ENCODE measurements around the gene GRID1. TPM values are rescaled to one million over a fixed set of nuclear protein-coding genes. Genes with fewer than 3 reads are reported as not detected.
A peak's percentile ranks its signal among the peaks of the same experiment; 100 is the strongest.

The GRID1 gene
- total RNA-seq, 1 experiment from 2014 or later, result 0.17 TPM

GRCh38 chr10:86226781-86227201, 139.8 kb downstream of the GRID1 start:
- in situ Hi-C loops (cut with HindIII; ENCODE audit: low sequenced_read_pairs), result no loop called here
- no peak for DNase-seq (ENCODE audit: low spot score)

- in situ Hi-C loops (cut with HindIII; ENCODE audit: low sequenced_read_pairs), result no loop called here
- DNase-seq (ENCODE audit: low spot score), result no peak
Observed at GRCh38 chr10:86226016-86226415, 140.6 kb downstream of the GRID1 start.

GRCh38 chr10:86225103-86225782, 141.4 kb downstream of the GRID1 start:
- in situ Hi-C loops (cut with HindIII; ENCODE audit: low sequenced_read_pairs), result no loop called here
- DNase-seq (ENCODE audit: low spot score), result no peak

- in situ Hi-C loops (cut with HindIII; ENCODE audit: low sequenced_read_pairs), result no loop called here
Observed at GRCh38 chr10:86224354-86225102, 142.1 kb downstream of the GRID1 start.

GRCh38 chr10:86223256-86223655, 143.3 kb downstream of the GRID1 start:
- DNase-seq (ENCODE audit: low spot score), result no peak
- in situ Hi-C loops (cut with HindIII; ENCODE audit: low sequenced_read_pairs), result no loop called here

More at GRCh38 chr10:86224354-86225102, 142.1 kb downstream of the GRID1 start:
- no peak for DNase-seq (ENCODE audit: low spot score)

GRCh38 chr10:86222687-86223086, 143.9 kb downstream of the GRID1 start:
- in situ Hi-C loops (cut with HindIII; ENCODE audit: low sequenced_read_pairs), result no loop called here
- DNase-seq (ENCODE audit: low spot score), result no peak

- in situ Hi-C loops (cut with HindIII; ENCODE audit: low sequenced_read_pairs), result no loop called here
- no peak for DNase-seq (ENCODE audit: low spot score)
Observed at GRCh38 chr10:86222336-86222650, 144.3 kb downstream of the GRID1 start.

- in situ Hi-C loops (cut with HindIII; ENCODE audit: low sequenced_read_pairs), result no loop called here
- no peak for DNase-seq (ENCODE audit: low spot score)
Observed at GRCh38 chr10:86221442-86222335, 144.9 kb downstream of the GRID1 start.

GRCh38 chr10:86220626-86221025, 146.0 kb downstream of the GRID1 start:
- in situ Hi-C loops (cut with HindIII; ENCODE audit: low sequenced_read_pairs), result no loop called here
- no peak for DNase-seq (ENCODE audit: low spot score)

- DNase-seq (ENCODE audit: low spot score), result no peak
- in situ Hi-C loops (cut with HindIII; ENCODE audit: low sequenced_read_pairs), result no loop called here
Observed at GRCh38 chr10:86219271-86219670, 147.3 kb downstream of the GRID1 start.

- in situ Hi-C loops (cut with HindIII; ENCODE audit: low sequenced_read_pairs), result no loop called here
- no peak for DNase-seq (ENCODE audit: low spot score)
Observed at GRCh38 chr10:86218842-86219241, 147.8 kb downstream of the GRID1 start.

- DNase-seq (ENCODE audit: low spot score), result peak; percentile 11
- in situ Hi-C loops (cut with HindIII; ENCODE audit: low sequenced_read_pairs), result no loop called here
Observed at GRCh38 chr10:86218160-86218559, 148.4 kb downstream of the GRID1 start.

- in situ Hi-C loops (cut with HindIII; ENCODE audit: low sequenced_read_pairs), result no loop called here
- DNase-seq (ENCODE audit: low spot score), result peak; percentile 19
Observed at GRCh38 chr10:86217371-86218080, 149.1 kb downstream of the GRID1 start.

GRCh38 chr10:86216886-86217285, 149.7 kb downstream of the GRID1 start:
- in situ Hi-C loops (cut with HindIII; ENCODE audit: low sequenced_read_pairs), result no loop called here
- DNase-seq (ENCODE audit: low spot score), result no peak

- in situ Hi-C loops (cut with HindIII; ENCODE audit: low sequenced_read_pairs), result no loop called here
- DNase-seq (ENCODE audit: low spot score), result no peak
Observed at GRCh38 chr10:86215712-86216111, 150.9 kb downstream of the GRID1 start.

- DNase-seq (ENCODE audit: low spot score), result no peak
- in situ Hi-C loops (cut with HindIII; ENCODE audit: low sequenced_read_pairs), result no loop called here
Observed at GRCh38 chr10:86215046-86215445, 151.5 kb downstream of the GRID1 start.

GRCh38 chr10:86213148-86213547, 153.4 kb downstream of the GRID1 start:
- in situ Hi-C loops (cut with HindIII; ENCODE audit: low sequenced_read_pairs), result no loop called here
- DNase-seq (ENCODE audit: low spot score), result no peak

- no peak for DNase-seq (ENCODE audit: low spot score)
- in situ Hi-C loops (cut with HindIII; ENCODE audit: low sequenced_read_pairs), result no loop called here
Observed at GRCh38 chr10:86212391-86212700, 154.2 kb downstream of the GRID1 start.

- in situ Hi-C loops (cut with HindIII; ENCODE audit: low sequenced_read_pairs), result no loop called here
- no peak for DNase-seq (ENCODE audit: low spot score)
Observed at GRCh38 chr10:86211691-86212390, 154.8 kb downstream of the GRID1 start.

All from G401 (cell line).